ENCODE data around the gene SURF2.

SURF2 gene

GRCh38 chr9:133397370-133397769, 41.0 kb downstream of the SURF2 start:
- no peak for DNase-seq (ENCODE audit: low spot score)

- no peak for DNase-seq (ENCODE audit: low spot score)
These were observed 41.5 kb downstream of the SURF2 start for GRCh38 chr9:133397895-133398294.

- DNase-seq (ENCODE audit: low spot score) = no peak
These were observed 43.9 kb downstream of the SURF2 start for GRCh38 chr9:133400292-133400691.

GRCh38 chr9:133401588-133401987, 45.2 kb downstream of the SURF2 start:
- DNase-seq (ENCODE audit: low spot score) = no peak

GRCh38 chr9:133402689-133403088, 46.3 kb downstream of the SURF2 start:
- DNase-seq (ENCODE audit: low spot score) = no peak

GRCh38 chr9:133403766-133404453, 47.6 kb downstream of the SURF2 start:
- no peak for DNase-seq (ENCODE audit: low spot score)

GRCh38 chr9:133404454-133405002, 48.2 kb downstream of the SURF2 start:
- DNase-seq (ENCODE audit: low spot score) = no peak

GRCh38 chr9:133405508-133406438, 49.4 kb downstream of the SURF2 start:
- no peak for DNase-seq (ENCODE audit: low spot score)

GRCh38 chr9:133406480-133407307, 50.3 kb downstream of the SURF2 start:
- DNase-seq (ENCODE audit: low spot score) = peak; percentile 69

GRCh38 chr9:133408042-133408441, 51.7 kb downstream of the SURF2 start:
- DNase-seq (ENCODE audit: low spot score) = no peak

Small RNAs within 50 kb of the gene (small RNA-seq; reads per million reads assigned to genes)
- gene RF00019 (0 reads per million in 2 experiments), gene SNORD24 (0 reads per million in 2 experiments), gene SNORD36A (0 reads per million in 2 experiments), gene SNORD36B (0 reads per million in 2 experiments), gene SNORD36C (0 reads per million in 2 experiments)

All from SK-N-DZ (cell line).